ENCODE measurements around the gene CAMSAP1.

CAMSAP1 gene

GRCh38 chr9:135789838-135790291, 117.5 kb downstream of the CAMSAP1 start:
- DNase-seq: no peak

- DNase-seq: no peak
These were observed 118.6 kb downstream of the CAMSAP1 start for GRCh38 chr9:135788576-135789300.

- no peak for DNase-seq
These were observed 119.4 kb downstream of the CAMSAP1 start for GRCh38 chr9:135787776-135788575.

- no peak for DNase-seq
These were observed 120.0 kb downstream of the CAMSAP1 start for GRCh38 chr9:135787317-135787716.

- no peak for DNase-seq
These were observed 121.1 kb downstream of the CAMSAP1 start for GRCh38 chr9:135786146-135786690.

GRCh38 chr9:135785013-135785575, 122.3 kb downstream of the CAMSAP1 start:
- no peak for DNase-seq

- no peak for DNase-seq
These were observed 123.7 kb downstream of the CAMSAP1 start for GRCh38 chr9:135783540-135784245.

GRCh38 chr9:135782946-135783345, 124.4 kb downstream of the CAMSAP1 start:
- DNase-seq: no peak

- no peak for DNase-seq
These were observed 126.7 kb downstream of the CAMSAP1 start for GRCh38 chr9:135780626-135781025.

- DNase-seq: no peak
These were observed 127.3 kb downstream of the CAMSAP1 start for GRCh38 chr9:135780086-135780485.

GRCh38 chr9:135779571-135779970, 127.8 kb downstream of the CAMSAP1 start:
- DNase-seq: no peak

- no peak for DNase-seq
These were observed 128.9 kb downstream of the CAMSAP1 start for GRCh38 chr9:135778421-135778820.

GRCh38 chr9:135777623-135778177, 129.6 kb downstream of the CAMSAP1 start:
- DNase-seq: no peak

GRCh38 chr9:135776893-135777622, 130.3 kb downstream of the CAMSAP1 start:
- no peak for DNase-seq

GRCh38 chr9:135775911-135776310, 131.4 kb downstream of the CAMSAP1 start:
- DNase-seq: no peak

GRCh38 chr9:135774794-135775525, 132.4 kb downstream of the CAMSAP1 start:
- no peak for DNase-seq

- DNase-seq: no peak
These were observed 133.1 kb downstream of the CAMSAP1 start for GRCh38 chr9:135774239-135774747.

- no peak for DNase-seq
These were observed 133.7 kb downstream of the CAMSAP1 start for GRCh38 chr9:135773530-135774238.

- no peak for DNase-seq
These were observed 134.4 kb downstream of the CAMSAP1 start for GRCh38 chr9:135772702-135773493.
